Left ventricle myocardium inferior (tissue), 1 donor: ENCODE data around the gene CPSF3. TPM values are rescaled to one million over a fixed set of nuclear protein-coding genes. Genes with fewer than 3 reads are reported as not detected.

Experiments used
- DNase-seq: peaks from one replicate; pipeline ENCODE4 v3.0.0-alpha.2; 2020
- H3K27ac ChIP-seq: fragments of 200-600 bp; replicated peaks from 2 replicates; pipeline ENCODE4 v1.8.0; 2021
- H3K27me3 ChIP-seq: fragments of 200-600 bp; 2 replicates; pipeline ENCODE4 v1.8.0; 2021; ENCODE audit warnings: low read depth
- H3K36me3 ChIP-seq: fragments of 200-600 bp; 2 replicates; pipeline ENCODE4 v1.8.0; 2021
- H3K4me1 ChIP-seq: fragments of 200-600 bp; 2 replicates; pipeline ENCODE4 v1.8.0; 2021
- H3K4me3 ChIP-seq: fragments of 200-600 bp; 2 replicates; pipeline ENCODE4 v1.8.0; 2021; ENCODE audit warnings: mild to moderate bottlenecking, moderate library complexity
- H3K9me3 ChIP-seq: fragments of 200-600 bp; replicated peaks from 2 replicates; pipeline ENCODE4 v1.8.0; 2021
- intact Hi-C: fragments of 100-400 bp; cut with micrococcal nuclease; formaldehyde crosslinking; loops from one replicate; pipeline ENCODE4 v1.11.0; 2022
- total RNA-seq: library from RNA; stranded (reverse); fragmentation: NEBNext Ultra II Directional; extraction: Animal tissue kit (Norgen Biotek cat#: 25700); gene quantifications from one replicate; pipeline ENCODE4 v1.2.1, GENCODE V29; 2021
- TF ChIP-seq, protein P1 (sequence below): fragments of 200-600 bp; IDR thresholded peaks from 2 replicates; pipeline ENCODE4 v1.8.0; 2021; ENCODE audit warnings: antibody characterized with exemption, mild to moderate bottlenecking, borderline replicate concordance
- donor health status: DM: no; HTN: yes; CAD: no; lungs with severe emphysema.

Gene CPSF3
- total RNA-seq, 1 donor from 2014 or later, result 15.6 TPM

DNA sequence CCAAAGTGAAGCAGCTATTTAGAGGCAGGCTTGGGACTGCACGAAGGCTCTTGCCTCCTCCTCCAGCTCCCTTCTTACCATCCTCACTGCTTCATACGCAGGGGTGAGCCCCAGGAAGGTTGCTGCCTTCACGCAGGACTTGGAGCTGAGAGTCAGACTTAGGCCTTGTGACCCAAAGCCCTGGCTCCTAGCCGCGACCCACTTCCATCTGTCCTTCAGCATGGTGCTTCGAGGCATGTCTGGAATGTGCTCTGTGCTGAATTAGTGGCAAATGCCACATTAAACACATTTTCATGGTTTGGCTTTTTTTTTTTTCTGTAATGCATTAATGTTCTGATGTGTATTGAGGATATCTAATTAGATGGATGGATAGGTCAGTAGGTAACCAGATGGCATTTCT lies 37.6 kb upstream of the CPSF3 start:
- Histone ChIP-seq H3K4me3 (no peak overlapping the region), H3K9me3 (no peaks in the 10 kb centered on the region), H3K36me3 (peaks cover 72% of the 10 kb centered on the region), H3K27me3 (no peaks in the 10 kb centered on the region), H3K4me1 (peaks cover 23% of the 10 kb centered on the region), H3K27ac (peak overlapping the region; percentile 41)
- no peak for DNase-seq
- TF ChIP-seq, protein P1, sequence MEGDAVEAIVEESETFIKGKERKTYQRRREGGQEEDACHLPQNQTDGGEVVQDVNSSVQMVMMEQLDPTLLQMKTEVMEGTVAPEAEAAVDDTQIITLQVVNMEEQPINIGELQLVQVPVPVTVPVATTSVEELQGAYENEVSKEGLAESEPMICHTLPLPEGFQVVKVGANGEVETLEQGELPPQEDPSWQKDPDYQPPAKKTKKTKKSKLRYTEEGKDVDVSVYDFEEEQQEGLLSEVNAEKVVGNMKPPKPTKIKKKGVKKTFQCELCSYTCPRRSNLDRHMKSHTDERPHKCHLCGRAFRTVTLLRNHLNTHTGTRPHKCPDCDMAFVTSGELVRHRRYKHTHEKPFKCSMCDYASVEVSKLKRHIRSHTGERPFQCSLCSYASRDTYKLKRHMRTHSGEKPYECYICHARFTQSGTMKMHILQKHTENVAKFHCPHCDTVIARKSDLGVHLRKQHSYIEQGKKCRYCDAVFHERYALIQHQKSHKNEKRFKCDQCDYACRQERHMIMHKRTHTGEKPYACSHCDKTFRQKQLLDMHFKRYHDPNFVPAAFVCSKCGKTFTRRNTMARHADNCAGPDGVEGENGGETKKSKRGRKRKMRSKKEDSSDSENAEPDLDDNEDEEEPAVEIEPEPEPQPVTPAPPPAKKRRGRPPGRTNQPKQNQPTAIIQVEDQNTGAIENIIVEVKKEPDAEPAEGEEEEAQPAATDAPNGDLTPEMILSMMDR, result no peak
- intact Hi-C loops, result no loop called here

DNA sequence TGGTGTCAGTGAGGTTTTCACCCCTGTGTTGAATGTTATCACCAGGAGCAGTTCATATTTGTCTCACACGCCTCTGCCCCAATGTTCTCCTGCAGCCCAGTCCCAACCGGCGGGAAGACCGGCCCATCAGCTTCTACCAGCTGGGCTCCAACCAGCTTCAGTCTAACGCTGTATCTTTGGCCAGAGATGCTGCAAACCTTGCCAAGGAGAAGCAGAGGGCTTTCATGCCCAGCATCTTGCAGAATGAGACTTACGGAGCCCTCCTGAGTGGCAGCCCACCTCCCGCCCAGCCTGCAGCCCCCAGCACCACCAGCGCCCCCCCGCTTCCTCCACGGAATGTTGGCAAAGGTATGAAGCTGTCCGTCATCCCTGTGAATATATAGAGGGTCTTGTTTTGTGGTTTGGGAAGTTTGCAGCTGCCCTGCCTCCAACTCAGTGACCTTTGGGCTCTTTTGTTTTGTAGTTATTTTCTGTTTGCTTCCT lies 35.2 kb upstream of the CPSF3 start:
- no peak for DNase-seq
- Histone ChIP-seq H3K36me3 (peaks cover 70% of the 10 kb centered on the region), H3K27me3 (no peaks in the 10 kb centered on the region), H3K27ac (no peak overlapping the region), H3K9me3 (no peaks in the 10 kb centered on the region), H3K4me3 (no peak overlapping the region), H3K4me1 (peaks cover 30% of the 10 kb centered on the region)
- intact Hi-C loops, result no loop called here
- TF ChIP-seq, protein P1, result no peak

DNA sequence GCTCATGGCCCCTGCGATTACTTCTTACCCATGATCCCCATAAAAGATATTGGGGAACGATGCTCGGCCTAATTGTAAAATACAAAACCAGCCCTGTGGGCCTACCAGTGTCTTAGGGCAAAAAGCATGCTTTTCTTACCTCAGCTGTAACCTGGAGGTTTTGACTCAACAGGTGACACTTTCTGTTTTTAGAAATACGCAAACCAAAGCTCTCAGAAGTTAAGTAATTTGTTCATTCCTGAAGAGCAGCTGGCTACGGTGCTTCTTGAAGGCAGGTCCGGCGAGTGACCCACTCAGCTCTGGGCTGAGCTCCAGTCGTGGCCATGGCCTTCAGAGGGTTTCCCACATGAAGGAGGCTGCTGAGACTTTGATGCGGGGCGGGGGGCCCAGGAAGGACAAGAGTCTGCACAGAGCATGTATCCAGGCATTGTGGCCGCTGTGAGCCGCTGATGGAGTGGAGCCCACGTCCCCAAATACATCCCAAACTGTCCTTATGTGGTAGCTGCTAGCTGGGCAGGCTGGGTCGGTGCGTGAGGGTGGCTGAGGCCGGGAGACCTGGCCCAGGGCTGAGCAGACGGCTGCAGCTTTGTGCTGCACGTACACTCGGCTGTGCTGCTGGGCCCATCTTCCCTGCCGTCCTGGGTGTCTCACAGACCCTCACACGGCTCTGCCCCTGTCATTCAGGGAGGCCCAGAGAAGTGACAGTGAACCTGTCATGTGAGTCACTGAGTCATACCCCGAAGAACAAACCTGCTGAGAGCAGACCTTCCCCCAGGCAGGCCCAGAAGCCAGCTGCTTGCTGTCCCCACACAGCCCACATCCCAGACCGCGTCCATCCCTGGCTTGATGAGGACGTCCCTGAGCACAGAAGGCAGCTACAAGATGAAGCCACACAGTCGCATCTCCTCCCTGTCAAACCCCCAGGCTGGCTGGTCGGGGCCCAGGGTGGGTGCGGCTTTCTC lies 34.2 kb upstream of the CPSF3 start:
- H3K4me1 ChIP-seq, result peaks cover 38% of the 10 kb centered on the region
- no peak for DNase-seq
- H3K4me3 ChIP-seq, result no peak overlapping the region
- TF ChIP-seq, protein P1, result no peak
- H3K9me3 ChIP-seq, result no peaks in the 10 kb centered on the region
- no peak overlapping the region for H3K27ac ChIP-seq
- intact Hi-C loops, result no loop called here
- peaks cover 61% of the 10 kb centered on the region for H3K36me3 ChIP-seq
- no peaks in the 10 kb centered on the region for H3K27me3 ChIP-seq

DNA sequence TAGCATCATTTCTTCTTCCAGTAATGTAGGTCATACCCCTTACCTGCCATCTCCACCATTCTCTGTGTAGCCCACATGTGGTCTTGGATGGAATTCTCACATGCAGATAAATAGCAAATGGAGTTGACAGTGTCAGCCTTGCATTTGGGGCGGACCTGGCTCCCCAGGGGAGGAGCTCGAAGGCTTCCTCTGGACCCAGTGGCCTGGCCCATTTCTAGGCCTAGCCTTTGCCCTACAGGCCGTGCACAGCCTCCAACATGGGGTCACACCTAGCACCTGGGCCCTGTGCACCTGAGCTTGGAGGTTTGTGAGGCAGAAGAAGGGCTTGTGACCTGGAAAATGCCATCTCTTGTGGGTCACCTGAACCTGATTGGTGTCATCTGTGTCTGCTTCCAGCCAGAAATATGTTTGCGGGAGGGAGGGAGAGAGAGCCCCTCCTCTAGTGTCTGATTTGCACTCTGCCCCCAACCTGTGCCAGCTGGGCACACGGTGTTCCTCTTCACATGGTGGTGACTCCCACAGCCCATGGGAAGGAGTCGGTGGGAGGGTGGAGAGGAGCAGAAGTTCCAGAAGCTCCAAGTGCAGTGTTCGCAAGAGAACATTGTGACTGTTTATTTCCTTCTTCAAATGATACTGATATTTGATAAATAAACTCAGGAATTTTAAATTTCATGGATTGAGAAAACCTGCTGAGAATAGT lies 33.2 kb upstream of the CPSF3 start:
- H3K27ac ChIP-seq, result no peak overlapping the region
- H3K4me3 ChIP-seq, result no peak overlapping the region
- intact Hi-C loops, result no loop called here
- no peak for DNase-seq
- H3K36me3 ChIP-seq, result peaks cover 60% of the 10 kb centered on the region
- H3K27me3 ChIP-seq, result no peaks in the 10 kb centered on the region
- peaks cover 37% of the 10 kb centered on the region for H3K4me1 ChIP-seq
- TF ChIP-seq, protein P1, result no peak
- H3K9me3 ChIP-seq, result no peaks in the 10 kb centered on the region

DNA sequence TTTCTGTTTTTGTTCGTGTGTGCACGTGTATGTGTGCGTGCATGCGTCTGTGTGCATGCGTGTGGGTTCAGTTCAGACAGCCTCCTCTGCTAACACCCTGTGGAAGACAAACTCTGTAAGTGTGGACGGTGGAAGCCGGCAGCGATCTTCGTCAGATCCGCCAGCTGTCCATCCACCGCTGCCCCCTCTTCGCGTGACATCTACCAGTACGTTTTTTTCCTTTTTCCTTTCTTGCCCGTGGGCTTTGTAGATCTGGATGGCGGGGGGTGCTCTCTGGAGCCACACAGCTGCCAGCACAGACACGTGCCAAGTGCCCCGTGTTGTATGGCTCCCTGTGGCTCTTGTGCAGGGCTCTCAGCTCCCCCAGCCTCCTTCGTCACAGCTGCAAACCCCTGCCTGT lies 32.5 kb upstream of the CPSF3 start:
- Histone ChIP-seq H3K27me3 (no peaks in the 10 kb centered on the region), H3K4me3 (no peak overlapping the region), H3K27ac (no peak overlapping the region), H3K36me3 (peaks cover 55% of the 10 kb centered on the region), H3K4me1 (peaks cover 31% of the 10 kb centered on the region), H3K9me3 (no peaks in the 10 kb centered on the region)
- intact Hi-C loops, result no loop called here
- no peak for DNase-seq
- TF ChIP-seq, protein P1, result no peak
